HG02678 (cell line): ENCODE data around the gene PSMB1.
"Not testable (repeated sequence)": the region's sequence is repeated elsewhere in the genome, so short reads cannot be mapped to it uniquely, and the experiment has no call there.

Experiments used
- ATAC-seq: cut with Tn5 transposase; IDR thresholded peaks from one replicate; pipeline ENCODE4 v1.9.1; 2021; ENCODE audit warnings: mild to moderate bottlenecking, moderate library complexity; ENCODE audit not compliant: unreplicated experiment

Gene PSMB1

GRCh38 chr6:170536671-170537070 lies 16.4 kb downstream of the PSMB1 start:
- no peak for ATAC-seq

GRCh38 chr6:170535004-170535403 lies 18.1 kb downstream of the PSMB1 start:
- ATAC-seq: no peak

GRCh38 chr6:170533792-170534191 lies 19.3 kb downstream of the PSMB1 start:
- ATAC-seq: no peak

GRCh38 chr6:170532867-170533488 lies 20.1 kb downstream of the PSMB1 start:
- ATAC-seq: no peak

- peak; percentile 82 for ATAC-seq
Measured at GRCh38 chr6:170529839-170530469, 23.2 kb downstream of the PSMB1 start.

GRCh38 chr6:170527995-170528394 lies 25.1 kb downstream of the PSMB1 start:
- not testable (repeated sequence) for ATAC-seq

- ATAC-seq: no peak
Measured at GRCh38 chr6:170525795-170526194, 27.3 kb downstream of the PSMB1 start.

- no peak for ATAC-seq
Measured at GRCh38 chr6:170524172-170524502, 29.0 kb downstream of the PSMB1 start.

GRCh38 chr6:170523256-170524171 lies 29.6 kb downstream of the PSMB1 start:
- ATAC-seq: no peak

- ATAC-seq: no peak
Measured at GRCh38 chr6:170522565-170523183, 30.4 kb downstream of the PSMB1 start.

GRCh38 chr6:170516783-170517616 lies 36.1 kb downstream of the PSMB1 start:
- ATAC-seq: peak; percentile 89

- no peak for ATAC-seq
Measured at GRCh38 chr6:170514908-170515307, 38.2 kb downstream of the PSMB1 start.

- ATAC-seq: no peak
Measured at GRCh38 chr6:170512249-170512648, 40.9 kb downstream of the PSMB1 start.

- no peak for ATAC-seq
Measured at GRCh38 chr6:170510631-170511030, 42.5 kb downstream of the PSMB1 start.

GRCh38 chr6:170509723-170510018 lies 43.4 kb downstream of the PSMB1 start:
- no peak for ATAC-seq

- not testable (repeated sequence) for ATAC-seq
Measured at GRCh38 chr6:170508892-170509722, 44.0 kb downstream of the PSMB1 start.

GRCh38 chr6:170508275-170508674 lies 44.8 kb downstream of the PSMB1 start:
- not testable (repeated sequence) for ATAC-seq

- not testable (repeated sequence) for ATAC-seq
Measured at GRCh38 chr6:170507728-170508127, 45.4 kb downstream of the PSMB1 start.

- no peak for ATAC-seq
Measured at GRCh38 chr6:170506446-170506845, 46.7 kb downstream of the PSMB1 start.

GRCh38 chr6:170505306-170505705 lies 47.8 kb downstream of the PSMB1 start:
- no peak for ATAC-seq
